ENCODE measurements around the gene ADSS1.

ADSS1 gene

DNA sequence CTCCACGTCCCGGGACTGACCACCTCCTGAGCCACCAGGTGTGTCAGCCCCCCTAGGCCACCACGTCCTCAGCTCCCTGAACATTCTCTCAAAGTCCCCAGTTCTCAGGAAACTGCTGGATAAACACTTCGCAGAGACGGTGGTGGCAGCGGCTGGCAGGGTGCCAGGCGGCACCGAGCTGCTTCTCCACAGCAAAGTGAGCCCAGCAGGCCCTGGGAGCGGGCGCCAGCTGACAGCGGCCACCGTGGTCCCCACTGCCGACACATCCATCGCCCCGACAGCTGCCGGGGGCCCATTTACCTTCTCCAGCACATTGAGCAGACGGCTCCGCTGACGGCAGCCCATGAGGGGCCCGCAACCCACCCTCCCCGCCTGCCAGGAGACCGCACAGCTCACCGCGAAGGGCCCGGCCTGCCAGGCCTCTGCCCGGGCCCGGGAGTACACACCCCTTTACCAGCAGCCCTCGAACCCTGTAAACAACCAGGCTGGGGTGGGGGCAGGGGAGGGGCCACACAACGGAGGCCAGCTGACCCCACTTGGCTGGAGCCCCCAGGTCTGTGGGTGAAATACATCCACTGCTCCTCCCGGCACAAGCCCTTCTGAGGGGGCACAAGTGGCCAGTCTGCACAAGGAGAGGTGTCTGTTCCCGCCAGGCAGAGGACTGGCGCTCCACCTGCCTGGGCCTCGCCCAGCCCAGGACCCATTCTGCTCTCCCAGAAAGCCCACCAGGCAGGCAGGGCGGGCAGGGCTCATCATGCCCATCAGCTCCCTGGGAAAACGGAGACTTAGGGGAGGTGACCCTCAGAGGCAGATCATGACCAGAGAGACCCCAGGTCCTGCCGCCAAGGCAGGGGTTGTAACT is 61.0 kb downstream of the ADSS1 start:
- DNase-seq = no peak

DNA sequence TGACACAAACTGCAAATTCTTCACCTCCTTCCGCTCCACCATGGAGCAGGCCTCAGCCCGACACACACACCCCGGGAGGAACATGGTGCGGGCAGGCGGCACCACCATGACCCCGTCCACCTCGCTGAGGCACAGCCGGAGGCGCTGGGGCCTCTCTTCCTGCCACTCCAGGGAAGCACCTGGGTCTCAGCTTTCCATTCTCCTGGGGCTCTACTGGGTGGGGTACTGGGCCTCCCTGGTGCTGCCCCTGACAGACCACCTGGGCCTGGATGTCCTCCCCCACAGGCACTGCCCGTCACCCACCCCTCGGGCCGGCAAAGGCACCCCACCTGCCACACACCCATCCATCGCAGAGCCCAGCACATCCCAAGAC is 61.7 kb downstream of the ADSS1 start:
- DNase-seq = no peak

GRCh38 chr14:104786091-104786586 is 62.1 kb downstream of the ADSS1 start:
- no peak for DNase-seq

GRCh38 chr14:104786726-104787675 is 63.0 kb downstream of the ADSS1 start:
- no peak for DNase-seq

DNA sequence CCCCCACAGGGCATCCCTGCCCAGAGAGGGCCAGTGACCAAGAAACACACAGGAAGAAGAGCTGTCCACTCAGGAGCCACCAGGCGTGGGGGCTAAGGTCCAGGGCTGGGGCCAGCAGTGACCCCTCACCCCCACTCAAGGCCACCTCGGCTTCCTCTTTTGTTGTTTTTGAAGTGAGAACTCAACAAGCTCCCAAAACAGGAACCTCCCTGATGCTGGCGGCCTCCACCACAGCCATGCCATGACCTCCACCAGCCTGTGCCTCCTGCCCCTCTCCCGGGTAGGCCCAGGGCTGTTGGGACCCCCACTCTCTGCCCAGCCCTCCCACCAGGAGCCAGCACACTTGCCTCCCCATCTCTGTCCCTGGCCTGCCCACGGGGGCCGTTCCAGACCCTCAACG is 63.7 kb downstream of the ADSS1 start:
- DNase-seq = no peak

DNA sequence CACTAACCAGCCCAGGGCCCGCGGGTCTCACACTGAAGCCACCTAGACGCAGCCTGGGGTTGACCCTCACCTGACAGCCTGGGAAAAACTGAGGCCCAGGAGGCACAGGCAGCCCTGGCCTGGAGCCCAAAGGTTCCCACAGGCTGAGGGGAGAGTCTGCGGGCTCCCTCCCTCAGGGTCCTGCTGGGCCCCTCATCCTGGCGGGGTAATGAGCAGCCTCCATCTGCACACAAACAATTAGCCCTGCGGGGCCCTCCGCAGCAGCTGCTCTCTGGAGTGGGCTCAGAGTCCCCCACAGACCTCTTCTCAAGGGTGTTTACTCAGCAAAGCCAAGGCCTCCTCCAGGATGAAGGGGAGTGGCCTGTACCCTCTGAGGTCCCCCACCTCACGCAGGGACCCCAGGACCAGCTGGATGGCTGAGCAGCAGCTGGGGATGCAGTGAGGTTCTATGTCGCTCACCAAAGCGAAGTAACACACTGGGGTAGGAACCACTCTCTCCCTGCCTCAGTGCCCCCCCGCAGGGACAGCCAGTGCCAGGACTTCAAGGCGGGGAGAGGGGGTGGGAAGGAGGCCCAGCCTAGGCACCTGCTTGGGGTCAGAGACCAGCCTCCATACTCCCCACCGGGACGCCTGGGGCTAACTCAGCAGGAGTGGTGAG is 64.3 kb downstream of the ADSS1 start:
- no peak for DNase-seq

GRCh38 chr14:104788873-104789663 is 65.0 kb downstream of the ADSS1 start:
- DNase-seq = no peak

- no peak for DNase-seq
These were observed 66.0 kb downstream of the ADSS1 start for GRCh38 chr14:104789752-104790743.

DNA sequence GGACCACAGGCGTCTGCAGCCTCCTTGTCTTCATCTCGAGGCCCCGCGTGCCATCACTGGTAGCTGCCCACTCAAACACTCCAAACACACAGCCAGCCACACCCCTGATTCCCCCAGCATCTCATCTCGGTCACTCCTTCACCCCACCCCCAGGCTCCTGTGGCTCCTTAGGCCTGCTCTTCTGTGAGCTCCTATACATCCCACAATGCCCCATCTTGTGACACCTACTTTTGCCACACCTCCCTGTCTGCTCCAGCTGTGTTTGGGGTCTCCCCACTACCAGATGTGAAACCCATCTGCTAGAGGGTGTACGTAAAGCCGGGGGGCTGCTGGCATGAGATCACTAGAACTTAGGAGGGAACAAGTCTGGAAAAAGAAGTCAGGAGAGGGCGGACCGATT is 67.4 kb downstream of the ADSS1 start:
- no peak for DNase-seq

DNA sequence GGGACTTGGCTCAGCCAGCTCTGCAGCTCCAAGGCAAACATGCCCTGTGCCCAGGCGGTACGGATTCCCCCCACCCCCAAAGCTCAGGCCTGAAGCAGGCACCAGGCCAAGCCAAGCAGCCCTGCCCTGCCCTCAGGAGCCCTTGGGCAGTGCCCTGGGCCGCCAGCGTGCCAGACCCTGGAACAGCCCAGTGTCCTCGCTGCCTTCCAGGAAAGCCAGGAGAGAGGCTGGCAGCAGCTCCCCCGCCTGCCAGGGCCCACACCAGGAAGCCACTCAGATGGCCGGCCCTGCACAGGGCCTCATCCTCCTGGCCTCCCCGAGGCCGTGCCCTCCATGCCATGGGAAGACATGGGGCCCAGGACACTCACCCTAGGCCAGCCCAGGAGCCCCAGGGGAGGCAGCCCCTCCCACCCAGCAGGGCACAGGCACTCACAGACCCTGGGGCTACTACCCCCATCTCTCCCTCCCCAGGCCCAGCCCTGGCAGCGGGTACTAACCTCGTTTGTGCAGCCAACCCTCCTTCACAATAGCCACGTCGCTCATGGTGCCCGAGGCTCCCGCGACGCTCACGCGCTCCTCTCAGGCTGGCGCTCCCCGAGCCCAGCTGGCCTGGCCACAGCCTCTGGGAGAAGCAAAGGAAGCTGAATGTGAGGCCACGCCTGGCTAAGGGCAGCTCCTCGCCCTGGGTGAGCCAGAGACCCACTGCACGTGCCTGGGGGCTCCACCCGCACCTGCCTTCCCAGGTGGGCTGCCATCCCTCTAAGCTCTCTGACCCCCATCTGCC is 68.3 kb downstream of the ADSS1 start:
- DNase-seq = no peak

DNA sequence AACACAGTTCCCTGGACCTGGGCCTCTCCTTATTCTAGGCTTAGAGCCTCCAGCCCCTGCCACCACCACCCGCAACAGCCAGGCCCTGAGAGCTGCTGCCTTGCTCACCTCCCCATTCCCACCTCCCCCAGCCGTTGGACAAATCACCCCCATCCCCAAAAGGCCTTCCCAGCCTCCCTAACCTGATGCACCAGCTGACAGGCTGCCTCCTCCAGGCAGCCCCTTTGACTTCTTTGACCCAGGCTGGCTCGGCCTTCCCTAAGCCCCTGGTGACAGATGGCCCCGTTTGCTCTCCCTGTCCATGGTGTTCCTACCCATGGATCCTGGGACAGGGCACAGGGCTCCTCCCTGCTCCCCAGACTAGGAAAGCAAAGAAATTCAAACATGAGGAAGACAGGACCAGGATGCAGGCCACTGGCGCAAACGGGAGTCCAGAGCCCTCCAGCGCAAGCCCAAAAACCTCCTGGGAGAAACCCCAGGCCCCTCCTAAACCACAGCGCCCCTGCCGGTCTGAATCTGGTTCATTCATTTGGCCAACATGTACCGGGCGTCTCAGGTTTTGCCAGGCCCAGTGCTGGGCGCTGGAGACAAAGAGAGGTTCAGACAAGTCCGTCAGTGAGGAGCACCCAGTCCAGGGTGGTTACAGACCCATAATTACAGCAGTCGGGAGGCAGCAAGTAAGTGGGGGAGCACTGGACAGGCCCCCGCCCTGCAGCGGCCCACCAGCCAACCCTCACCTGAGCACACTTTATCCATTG is 69.1 kb downstream of the ADSS1 start:
- DNase-seq = no peak

DNA sequence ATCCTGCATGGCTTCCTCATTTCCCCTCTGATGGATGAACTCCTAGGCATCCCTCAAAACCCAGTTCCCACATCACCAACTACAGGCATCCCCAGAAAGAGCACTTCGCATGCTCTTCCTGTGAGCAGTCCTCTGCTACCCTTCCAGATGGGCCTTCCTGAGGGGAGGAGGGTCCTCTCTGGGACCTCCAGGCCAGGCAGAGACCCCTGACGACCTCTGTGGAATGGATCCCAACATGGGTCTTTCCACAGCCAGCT is 69.6 kb downstream of the ADSS1 start:
- DNase-seq = no peak

DNA sequence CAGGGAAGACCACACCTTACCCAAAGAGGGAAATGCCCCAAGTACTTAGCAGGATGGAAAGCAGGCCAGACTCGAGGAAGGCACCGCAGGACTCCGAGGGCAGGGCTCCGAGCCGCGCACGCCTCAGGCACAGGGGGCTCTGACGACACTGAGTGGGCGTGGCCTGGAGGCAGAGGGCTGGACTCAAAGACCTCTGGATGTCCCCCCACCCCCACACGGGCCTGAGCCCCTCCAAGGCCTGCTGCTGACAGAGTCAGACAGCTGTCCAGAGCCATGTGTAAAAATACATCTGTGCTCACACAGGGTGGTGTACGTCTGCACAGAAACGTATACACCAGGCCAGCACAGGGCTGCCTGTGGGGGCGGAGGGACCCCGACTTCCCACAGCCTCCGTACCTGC is 70.1 kb downstream of the ADSS1 start:
- DNase-seq = peak; percentile 75 to 78

GRCh38 chr14:104794631-104794992 is 70.6 kb downstream of the ADSS1 start:
- peak in 1 of 2 experiments; percentile 46 for DNase-seq

GRCh38 chr14:104794993-104795780 is 71.2 kb downstream of the ADSS1 start, which contains the start of gene AKT1:
TSS of gene AKT1 (minus strand) at chr14:104795748. CDS start at chr14:104792643, 3,105 bp downstream.
- peak; percentile 35 to 59 for DNase-seq

DNA sequence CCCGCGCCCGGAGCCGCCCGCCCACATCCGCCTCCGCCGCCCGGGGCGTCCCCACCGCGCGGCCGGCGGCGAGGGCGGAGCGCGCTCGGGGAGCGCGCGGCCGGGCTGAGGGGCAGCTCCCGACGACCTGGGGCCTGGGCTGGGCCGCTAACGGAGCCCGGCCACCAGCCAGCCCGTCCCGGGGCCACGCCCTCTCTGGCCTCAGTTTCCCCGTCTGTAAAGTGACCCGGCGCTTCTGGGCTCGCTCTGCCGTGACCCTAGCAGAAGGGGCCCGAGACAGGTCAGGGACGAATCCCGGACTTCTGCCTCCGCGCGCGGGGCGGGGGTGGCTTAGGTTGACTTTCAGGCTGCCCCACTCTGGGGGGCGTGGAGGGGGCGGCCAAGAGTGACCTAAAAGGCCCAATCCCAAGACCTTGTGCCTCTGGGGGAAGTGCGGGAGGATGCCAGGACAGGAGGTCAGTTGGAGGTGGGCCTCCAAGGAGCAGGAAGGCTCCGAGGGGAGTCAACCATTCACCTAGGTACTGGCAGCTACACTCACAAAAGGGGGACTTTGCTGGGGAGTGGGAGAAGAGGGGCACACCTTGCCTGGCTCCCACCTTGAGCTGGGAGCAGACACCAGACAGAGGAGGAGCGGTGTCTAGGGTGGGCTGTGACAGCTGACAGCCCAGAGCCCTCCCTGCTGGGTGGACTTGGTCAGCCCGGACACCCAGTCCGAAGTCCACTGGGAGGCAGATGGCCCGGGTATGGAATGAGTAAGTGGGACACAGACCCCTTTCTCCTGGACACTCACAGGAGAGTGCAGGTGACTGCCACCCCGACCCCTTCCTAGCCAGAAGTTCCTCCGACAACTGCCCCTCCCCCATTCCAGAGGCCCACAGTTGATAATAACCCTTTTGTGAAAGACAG is 72.0 kb downstream of the ADSS1 start:
- peak; percentile 59 to 72 for DNase-seq

DNA sequence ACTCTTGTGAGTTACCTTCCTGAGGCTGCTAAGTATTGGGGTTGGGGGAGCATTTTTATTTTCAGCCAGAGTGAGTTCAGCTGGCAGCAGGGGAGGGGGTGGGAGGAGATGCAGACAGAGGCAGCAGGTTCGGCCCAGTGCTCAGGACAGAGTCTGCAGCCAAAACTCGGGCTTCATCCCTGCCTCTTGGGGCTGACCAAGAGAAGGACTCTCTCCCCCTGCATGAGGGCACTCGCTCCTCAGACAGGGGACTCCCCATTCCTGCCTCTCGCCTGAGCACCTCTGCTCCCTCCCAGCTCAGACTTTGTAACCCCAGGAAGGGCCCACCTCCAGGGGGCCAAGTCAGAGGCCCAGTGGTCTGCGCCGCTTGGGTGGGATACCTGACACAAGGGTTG is 72.7 kb downstream of the ADSS1 start:
- no peak for DNase-seq
